GM21737 (cell line): ENCODE measurements around the gene ODC1.
"Not testable (repeated sequence)": the region's sequence is repeated elsewhere in the genome, so short reads cannot be mapped to it uniquely, and the experiment has no call there.

Source experiments
- ATAC-seq: cut with Tn5 transposase; IDR thresholded peaks from one replicate; pipeline ENCODE4 v1.9.1; 2021; ENCODE audit warnings: mild to moderate bottlenecking, moderate library complexity; ENCODE audit not compliant: unreplicated experiment

The ODC1 gene

DNA sequence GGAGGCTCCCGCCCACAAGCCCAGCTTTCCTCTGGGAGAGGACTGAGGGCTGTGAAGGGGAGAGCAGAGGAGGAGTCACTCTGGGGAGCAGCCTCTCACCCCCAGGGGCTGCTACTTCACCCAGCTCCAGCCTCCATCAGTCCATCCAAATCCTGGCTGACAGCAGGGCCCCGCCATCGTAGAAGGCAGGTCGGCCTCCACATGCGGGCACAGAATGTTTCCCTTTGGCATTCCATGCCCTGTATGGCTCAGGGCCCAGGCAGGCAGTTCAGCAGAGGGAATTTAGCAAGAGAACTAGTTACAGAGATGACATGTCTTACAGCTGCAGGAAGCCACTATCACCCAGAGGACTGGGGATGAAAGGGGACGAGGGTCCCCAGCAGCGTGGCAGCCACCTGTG lies 6.4 kb upstream of the ODC1 start:
- no peak for ATAC-seq

DNA sequence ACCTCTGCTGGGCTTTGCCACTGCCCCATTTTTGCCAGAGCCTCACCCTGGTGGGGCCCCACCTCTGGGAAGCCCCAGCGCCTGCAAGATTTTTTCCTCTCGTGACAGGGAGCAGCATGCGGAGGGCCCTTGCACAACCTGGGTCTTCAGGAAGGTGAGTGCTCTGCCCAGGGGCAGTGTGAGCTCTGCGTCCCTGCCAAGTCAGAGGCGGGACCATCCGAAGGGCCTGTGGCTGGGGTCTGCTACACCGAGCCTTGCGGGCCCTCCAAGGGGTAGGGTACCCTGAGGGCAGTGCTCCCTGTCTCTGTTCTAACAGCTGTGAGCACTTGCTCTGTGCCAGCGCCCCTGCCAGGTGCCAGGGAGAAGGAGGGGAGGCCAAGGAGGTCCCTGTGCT lies 5.8 kb upstream of the ODC1 start:
- ATAC-seq, result no peak

DNA sequence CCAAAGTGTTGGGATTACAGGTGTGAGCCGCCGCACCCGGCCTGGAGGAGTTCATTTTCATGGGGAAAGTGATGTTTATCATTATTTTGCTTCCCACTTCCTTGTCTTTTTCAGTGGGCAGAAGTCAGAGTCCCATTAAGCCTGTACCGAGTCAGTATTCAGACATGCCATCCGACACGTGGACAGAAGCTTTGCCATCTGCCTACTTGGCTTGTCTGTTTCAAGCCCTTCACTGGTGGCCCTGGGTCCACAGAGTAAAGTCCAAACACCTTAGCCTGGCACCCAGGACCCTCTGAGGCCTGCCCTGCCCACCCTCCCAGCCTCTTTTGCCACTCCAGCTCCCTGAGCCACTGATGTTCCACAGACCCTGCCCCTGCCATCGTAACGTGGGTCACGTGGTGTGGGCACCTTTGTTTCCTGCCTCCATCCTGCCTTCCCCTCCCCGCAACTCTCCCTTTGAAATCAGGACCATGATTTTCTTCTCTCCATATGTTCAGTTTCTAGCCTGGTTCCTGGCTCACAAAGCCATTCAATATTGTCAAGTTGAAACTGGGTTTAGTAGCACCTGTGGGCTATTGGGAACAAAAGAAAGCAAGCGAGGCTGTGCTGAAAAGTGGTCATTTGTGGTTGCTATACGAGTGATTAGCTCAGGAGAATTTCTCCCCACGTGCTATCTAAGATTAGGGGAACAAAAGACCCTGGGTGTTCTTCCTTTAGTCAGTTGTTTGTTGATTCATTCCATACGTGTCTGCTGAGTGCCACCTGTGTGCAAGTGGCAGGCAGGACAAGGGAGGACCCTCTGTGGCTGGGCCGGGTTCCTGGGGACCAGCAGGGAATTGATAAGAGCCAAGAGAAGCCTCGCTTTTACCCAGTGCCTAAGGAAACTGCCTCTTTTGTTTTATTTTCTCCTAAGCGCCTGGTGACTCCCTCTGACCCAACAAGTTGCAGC lies 5.1 kb upstream of the ODC1 start:
- no peak for ATAC-seq

DNA sequence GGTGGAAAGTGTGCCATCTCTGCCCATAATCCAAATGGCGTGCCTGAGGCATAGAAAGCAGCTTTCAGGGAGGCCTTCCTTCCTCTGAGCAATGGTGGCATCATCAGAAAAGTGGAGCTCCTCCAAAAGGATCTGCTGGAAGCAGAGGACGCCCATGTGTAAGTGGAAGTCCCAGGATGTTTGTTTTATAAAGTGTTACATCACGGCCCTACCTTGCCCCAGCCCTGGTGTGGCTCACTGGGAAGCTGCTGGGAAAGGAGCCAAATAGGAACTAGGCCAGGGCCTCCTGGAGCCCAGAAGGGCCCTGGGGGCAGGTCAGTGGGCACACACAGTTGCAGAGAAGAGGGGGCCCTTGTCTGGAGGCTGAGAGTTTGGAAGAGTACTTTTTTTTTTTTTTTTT lies 4.2 kb upstream of the ODC1 start:
- no peak for ATAC-seq

DNA sequence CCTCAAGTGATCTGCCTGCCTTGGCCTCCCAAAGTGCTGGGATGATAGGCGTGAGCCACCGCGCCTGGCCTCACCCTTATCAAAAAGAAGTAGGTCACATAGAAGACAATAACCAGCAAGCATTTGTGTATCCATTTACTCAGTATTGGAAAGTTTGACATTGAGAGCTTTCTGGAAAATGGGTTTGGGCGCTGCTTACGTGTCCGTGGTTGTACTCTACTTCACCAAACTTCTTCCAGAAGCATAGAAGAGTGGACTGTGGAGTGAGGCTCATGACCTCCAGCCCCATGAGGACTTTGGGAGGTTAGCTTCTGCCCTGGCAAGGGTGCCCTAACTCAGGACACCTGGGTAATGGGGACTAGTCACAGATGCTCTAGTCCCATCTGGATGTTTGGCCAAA lies 3.7 kb upstream of the ODC1 start:
- no peak for ATAC-seq

DNA sequence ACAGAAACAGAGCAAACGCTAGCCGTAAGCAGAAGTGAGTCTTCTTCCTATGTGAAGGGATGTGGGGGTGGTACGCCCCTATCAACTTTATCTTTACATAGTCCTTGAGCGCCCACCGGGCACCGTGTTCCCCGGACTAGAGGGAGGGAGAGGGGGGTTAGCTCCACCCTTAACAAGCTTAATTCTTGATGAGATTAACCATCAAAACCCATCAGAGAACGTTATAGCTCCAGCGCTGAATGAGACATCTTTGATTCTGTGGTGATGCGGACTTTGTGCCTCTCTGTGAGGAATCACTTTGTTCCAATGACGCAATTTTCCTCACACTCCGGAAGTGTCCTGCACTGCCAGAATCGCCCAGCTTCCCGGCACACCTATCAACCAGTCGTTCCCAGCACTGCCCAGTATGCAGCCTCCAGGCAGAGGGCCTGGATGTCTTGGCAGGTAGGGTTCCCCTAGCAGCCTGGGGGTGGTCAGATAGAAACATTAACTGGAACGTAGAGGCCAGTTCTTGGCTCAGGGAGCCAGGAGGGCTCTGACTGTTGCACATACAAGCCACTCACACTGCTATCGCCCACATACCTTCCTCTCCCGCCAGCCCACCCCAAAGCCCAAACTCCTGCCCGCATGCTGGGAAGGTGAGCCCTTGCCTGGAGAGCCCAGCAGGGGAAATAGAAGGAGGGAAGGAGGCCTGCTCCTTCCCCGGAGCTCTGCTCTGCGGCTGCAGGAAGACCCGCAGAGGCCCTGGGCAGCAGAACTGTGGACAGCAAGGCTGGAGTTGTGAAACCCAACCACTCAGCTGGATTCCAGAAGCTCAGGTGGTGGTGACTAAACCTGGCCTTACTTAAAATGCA lies 1.9 kb upstream of the ODC1 start:
- ATAC-seq, result no peak

DNA sequence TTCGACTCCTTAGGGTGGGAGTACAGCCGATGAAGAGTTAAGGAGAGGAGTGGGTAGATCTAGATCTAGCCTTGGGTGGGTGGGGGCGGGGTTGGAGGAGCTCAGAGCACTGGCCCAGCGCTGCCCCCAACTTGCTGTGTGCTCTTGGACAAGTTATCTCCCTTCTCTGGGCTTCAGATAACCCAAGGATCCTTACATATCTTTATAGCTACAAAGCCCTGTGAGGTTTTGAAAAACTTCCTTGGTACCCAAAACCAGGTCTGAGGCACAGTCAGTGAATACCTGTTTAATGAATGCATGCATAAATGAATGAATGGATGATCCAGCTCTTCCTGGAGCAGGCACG lies 1.3 kb upstream of the ODC1 start:
- ATAC-seq, result no peak

DNA sequence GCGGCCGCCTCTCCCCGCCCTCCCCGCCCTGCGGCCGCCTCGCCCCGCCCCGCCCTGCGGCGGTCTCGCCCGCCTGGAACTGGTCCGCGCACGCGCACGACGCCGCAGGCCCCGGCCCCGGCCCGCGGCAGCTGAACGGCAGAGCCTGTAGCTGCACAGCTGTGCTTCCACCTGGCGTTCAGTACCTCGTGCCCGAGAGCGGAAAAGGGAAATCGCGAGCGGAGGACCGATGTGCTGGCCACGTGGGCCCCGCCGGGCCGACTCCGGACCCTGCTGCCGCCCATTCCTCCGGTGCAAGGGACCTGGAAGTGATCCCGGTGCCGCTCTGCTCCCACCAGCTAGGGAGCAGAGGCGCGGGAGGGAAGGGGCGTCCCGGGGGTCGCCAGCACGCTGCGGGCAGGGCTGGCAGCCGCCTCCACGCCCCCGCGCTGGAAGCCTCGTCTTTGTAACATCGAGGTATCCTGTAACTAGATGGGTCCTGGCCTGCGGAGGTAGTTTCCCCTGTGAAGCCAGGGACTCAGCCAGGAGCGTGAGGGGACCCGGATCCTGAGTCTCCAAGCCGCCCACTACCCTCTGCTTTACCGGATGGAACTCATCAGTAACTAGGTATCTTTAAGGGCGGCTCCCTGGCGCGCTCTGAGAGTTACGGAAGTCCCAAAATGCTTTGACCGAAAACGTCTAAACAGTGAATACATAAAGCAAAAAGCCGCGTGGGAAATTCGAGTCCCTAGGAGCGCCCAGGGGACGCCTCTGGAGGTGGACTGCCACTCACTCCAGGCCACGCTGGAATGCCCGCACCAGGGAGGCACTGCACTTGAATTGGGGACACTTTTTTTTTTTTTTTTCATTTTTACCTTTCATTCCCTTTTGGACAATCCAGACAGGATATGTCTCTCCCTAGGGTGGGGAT lies 704 bp upstream of the ODC1 start:
- peak; percentile 63 for ATAC-seq

DNA sequence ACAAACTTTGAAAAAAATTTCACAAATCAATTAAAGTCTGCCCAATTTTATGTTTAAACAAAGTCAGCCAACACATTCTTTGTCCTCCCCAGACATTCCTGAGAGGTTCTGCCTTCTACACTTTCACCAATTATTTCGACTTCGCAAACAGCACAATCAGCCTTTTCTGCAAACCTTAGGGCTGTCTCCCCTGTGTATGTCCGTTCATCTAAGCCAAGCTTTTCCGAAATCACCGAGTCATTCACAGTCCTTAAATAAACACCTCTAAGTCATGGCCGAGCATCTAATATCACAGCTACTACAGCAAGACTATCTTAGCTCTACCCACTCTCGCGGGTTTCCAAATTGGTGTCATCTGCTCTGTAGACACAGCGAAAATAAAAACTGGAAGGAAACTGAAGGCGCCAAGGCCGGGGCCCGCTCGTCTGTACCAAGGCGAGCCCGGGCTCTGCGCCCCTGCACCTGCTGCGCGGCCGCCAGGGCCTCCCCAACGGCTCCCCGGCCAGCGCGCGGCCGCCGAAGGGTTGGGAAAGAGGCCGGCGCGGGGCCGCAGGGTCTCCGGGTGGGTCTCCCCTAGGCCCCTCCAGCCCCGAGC lies 730 bp downstream of the ODC1 start:
- ATAC-seq, result peak; percentile 18

DNA sequence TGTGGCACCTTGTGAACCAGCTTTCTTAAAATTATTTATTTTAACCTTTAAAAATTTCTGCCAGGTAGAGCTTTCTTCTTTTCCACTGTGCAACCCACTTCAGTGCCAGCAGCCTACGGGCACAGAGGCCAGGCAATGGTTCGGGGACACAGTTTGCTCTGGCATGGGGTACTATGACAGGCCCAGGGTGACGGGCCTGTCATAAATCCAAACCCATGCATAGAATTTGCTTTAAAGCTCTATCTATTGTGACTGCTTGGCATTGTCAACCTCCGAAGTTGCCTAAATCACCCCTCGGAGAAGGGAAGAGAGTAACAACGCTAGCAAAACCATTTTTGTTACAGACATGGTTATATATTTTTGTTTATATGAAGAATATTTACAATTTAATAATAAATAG lies 1.5 kb downstream of the ODC1 start:
- ATAC-seq, result no peak

DNA sequence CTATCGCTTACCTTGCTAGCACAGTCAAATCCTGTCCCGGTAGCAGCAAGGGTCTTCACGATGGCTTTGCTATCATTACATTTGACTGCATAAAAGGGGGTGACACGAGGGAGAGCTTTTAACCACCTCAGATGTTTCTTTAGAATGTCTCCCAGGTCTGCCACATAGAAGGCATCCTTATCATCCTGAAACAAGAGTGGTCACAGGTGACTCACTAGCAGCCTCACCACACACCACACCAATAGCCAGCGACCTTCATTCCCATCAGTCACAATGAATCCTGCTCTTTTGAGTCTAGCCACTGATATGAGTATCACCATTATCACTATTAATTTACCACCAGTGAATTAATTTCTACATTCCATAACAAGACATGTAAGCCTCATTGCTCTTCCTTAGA lies 3.7 kb downstream of the ODC1 start:
- no peak for ATAC-seq

DNA sequence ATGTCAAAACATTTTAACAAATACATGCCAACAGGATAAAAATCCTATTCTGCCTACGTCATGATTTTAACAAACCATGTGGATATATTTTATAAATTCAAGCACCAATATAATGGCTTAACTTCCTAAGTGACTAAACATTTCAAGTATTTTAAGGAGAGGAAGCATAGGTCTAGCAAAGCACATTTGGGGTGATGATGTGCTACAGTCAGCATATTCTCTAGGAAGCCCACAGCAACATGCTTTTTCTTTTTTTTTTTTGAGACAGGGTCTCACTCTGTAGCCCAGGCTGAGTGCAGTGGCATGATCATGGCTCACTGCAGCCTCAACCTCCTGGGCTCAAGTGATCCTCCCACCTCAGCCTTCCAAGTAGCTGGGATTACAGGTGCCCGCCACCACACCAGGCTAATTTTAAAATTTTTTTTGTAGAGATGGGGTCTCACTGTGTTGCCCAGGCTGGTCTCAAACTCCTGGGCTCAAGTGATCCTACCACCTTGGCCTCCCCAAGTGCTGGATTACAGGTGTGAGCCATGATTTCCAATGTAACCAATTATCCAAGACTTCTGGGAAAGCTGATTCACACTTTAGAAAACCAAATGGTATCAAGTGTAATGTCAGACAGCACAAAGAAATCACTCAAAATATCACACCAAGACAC lies 5.5 kb downstream of the ODC1 start:
- ATAC-seq, result not testable (repeated sequence)

DNA sequence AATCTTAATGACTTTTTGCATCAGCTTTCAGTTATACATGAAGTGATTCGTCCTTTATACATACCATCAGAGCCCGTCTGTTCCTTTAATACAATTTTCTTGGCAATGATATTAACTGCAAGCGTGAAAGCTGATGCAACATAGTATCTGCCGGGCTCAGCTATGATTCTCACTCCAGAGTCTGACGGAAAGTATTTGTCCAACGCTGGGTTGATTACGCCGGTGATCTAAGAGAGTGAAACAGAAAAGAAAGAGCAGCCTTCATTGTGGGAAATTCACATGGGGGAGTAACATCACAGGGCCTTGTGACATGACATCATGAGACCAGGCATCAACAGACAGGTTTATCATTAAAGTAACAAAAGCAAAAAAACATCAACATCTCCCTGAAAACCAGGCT lies 6.2 kb downstream of the ODC1 start:
- no peak for ATAC-seq

DNA sequence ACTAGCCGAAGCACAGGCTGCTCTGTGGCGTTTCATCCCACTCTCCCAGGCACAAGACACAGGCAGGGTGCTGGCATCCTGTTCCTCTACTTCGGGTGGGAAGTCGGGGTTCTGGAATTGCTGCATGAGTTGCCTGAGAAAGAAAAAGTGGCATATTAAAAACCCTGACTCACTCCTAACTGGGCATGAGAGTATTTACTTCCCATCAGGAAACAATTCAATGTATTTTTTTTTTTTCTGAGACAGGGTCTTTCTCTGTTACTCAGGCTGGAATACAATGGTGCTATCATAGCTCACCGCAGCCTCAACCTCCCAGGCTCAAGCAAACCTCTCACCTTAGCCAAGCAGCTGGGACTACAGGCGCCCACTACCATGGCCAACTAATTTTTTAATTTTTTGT lies 7.4 kb downstream of the ODC1 start:
- ATAC-seq, result no peak

DNA sequence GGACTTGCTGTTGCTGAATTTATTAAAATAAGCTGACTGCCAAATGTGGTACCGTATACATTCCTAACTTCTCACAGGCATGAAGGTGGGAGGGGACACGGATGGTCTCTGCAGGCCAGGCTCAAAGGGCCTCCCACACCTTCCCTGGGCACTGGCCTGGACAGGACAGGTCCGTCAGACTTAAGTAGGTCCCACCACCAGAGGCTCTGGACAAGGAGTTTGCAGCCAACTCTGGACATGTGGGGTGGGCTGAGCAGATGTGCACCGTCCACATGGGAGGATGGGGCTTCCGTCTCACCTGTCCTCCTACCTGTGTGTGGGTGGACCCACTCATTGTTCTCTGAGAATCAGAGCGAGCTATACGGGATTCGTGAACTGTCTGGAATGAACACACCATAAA lies 8.2 kb downstream of the ODC1 start:
- ATAC-seq, result no peak

DNA sequence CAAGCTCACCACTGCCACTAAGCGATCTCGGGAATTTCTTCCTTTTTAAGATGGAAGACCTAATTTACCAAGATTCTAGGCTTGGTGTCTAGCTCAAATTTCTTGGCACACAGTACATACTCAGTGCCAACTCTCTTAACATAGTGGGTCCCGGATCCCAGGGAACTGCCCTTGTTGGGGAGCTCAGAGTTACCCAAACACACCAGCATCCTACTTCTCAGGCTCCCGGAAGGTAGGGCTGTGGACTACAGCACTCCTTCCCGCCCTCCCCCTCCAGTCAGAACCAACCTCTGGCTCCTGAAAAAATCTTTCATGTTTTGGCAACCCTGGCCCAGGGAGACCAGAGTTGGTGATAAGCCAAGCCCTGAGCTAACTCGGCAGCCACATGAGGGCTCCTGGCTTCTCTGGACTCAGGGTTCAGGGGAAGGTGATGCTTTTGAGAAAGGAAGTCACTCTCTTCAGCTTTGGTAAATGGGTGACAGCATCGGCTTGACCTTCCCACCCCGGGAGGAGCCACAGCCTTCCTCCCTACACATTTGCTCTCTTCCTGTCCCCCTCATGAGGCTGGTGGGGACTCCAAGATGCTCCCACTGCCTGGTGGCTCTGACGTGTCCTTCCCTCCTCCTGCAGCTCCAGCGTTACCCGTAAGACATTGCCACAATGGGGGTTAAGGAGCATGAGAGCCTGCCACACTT lies 8.8 kb downstream of the ODC1 start:
- no peak for ATAC-seq

DNA sequence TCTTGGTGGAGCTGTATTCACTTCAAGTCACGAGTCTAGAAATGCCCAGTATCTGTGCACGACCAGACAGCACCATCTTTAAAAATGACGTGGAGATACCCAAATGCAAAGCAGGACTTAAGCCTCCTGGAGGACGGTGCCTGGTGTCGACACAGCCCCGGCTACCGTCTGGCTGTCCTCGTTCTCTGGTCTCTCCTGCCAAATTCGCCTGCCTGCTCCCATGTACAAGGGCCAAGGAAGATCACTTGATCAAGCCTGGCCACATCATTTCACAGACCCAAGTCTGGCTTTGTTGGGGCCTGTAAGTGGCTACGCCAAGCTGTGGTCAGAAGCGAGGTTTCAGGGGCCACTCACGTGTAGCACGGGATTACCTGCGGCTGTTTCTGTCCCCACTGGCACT lies 9.4 kb downstream of the ODC1 start:
- no peak for ATAC-seq

DNA sequence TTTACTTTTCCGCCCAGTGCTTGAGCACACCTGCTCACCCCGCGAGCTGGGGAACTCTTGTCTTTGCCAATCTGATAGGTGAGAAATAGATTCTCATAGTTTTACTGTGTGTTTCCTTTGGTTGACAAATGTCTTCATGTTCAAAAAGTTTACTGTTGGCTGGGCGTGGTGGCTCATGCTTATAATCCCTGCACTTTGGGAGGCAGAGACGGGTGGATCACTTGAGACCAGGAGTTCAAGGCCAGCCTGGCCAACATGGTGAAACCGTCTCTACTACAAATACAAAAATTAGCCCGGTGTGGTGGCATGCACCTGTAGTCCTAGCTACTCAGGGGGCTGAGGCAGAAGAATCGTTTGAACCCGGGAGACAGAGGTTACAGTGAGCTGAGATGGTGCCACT lies 10.3 kb downstream of the ODC1 start:
- no peak for ATAC-seq

DNA sequence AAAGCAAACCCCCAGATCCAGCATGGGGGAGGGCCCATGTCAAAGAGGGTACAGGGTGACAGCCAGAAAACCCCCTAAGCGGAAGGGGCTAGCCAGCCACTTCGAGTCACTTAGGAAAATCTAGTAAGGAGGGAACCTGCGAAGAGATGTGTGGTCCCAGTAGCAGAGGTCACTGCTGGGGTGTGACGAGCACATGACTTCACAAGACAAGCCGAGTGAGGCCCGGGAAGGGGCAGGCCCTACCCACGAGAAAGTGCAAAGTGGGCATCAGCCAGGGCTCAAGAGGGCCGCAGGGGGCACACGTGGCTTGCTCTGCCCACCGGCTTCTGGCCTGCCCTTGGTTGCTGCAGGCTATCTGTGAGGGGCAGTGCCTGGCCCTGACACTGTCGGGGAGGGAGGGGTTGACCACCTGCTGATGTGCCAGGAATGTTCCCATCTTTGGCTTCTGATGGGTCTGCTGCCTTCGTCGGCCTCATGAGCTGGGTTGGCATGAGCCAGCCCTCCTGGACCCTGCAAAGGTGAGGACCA lies 11.5 kb downstream of the ODC1 start:
- no peak for ATAC-seq
